ENCODE measurements around the gene ASTN2. TPM values are rescaled to one million over a fixed set of nuclear protein-coding genes. Genes with fewer than 3 reads are reported as not detected.
"Not testable (repeated sequence)": the region's sequence is repeated elsewhere in the genome, so short reads cannot be mapped to it uniquely, and the experiment has no call there.

Gene ASTN2
- total RNA-seq, 1 donor from 2014 or later, result 5.4 TPM

DNA sequence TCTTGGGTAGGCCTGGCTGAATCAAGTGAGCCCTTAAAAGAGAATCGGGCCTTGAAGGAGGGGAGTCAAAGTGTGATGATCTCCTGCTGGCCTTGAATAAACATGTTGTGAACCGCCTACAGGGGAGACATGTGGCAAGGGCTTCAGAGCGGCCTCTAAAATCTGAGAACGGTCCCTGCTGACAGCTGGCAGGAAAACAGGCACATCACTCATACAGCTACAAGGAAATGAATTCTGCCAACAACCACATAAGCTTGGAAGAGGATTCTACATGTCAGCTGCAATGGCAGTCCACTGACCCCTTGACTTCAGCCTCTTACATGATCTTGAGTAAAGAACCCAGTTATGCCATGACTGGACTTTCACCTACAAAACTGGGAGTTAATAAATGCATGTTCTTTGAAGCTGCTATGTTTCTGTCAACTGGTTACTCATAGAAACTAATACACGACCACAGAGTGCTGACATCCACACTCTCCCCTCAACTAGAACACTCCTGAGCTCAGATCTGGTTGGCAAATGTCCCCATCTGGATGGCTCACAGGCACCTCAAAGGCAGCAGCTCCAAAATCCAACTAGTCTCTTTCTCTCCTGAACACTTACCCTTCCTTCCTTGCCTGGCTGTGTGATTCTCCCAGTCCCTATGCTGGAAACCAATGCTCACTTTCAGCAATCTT, 333.1 kb downstream of the ASTN2 start:
- intact Hi-C loops (cut with micrococcal nuclease), result no loop called here

- intact Hi-C loops (cut with micrococcal nuclease), result no loop called here
Observed at GRCh38 chr9:117080765-117081390, 334.0 kb downstream of the ASTN2 start.

- intact Hi-C loops (cut with micrococcal nuclease), result no loop called here
Observed at GRCh38 chr9:117076571-117077290, 338.1 kb downstream of the ASTN2 start.

DNA sequence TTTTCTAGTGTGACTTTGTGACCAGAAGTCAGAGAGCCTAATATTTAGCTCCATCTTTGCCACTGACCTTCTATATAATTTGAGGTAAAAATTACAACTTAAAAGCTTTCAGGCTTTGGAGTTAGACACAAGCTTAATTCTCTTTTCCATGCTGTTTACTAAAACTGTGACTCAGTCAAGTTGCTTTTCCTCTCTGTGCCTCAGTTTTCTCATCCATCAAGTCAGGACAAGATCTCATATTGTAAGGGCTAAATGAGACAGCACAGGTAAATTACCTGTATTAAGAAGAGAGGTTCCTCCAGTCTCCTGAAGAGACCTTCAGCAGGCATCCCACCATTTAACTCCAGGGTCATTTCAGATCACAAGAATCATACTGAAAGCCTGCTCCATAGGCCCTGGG, 339.2 kb downstream of the ASTN2 start:
- intact Hi-C loops (cut with micrococcal nuclease), result no loop called here

DNA sequence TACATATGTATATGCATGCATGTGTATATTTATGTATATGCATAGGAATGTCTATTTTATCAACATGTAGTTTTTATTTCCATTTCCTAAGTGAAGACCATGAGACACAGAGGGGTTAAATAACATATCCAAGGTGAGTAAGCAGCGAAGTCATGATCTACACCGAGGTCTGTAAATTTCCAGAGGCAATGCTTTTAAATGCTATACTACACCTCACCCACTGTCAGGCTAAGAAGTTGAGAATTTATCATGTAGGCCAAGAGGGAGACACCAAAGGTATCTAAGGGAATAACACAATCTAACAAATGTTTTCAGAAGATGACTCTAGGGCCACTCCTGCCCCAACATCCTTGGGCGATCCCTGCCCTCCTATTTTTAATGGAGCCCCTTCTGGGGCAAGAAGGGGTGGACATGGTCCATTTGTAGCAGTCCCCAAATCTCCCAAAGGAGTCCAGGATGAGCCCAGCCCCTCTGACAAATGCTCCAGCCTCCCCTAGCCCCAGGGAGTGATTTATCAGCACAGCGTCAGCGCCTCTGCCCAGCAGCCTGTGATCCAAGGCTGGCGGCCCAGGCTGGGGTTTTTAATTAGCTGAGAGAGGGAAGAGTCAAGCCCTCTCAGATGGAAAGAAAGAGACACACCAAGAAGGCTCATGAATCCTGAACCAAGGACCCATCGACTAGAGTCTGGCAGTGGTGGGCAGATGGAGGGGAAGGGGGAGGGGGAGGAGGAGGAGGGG, 339.9 kb downstream of the ASTN2 start:
- intact Hi-C loops (cut with micrococcal nuclease), result no loop called here

- intact Hi-C loops (cut with micrococcal nuclease), result no loop called here
Observed at GRCh38 chr9:117074342-117074662, 340.6 kb downstream of the ASTN2 start.

DNA sequence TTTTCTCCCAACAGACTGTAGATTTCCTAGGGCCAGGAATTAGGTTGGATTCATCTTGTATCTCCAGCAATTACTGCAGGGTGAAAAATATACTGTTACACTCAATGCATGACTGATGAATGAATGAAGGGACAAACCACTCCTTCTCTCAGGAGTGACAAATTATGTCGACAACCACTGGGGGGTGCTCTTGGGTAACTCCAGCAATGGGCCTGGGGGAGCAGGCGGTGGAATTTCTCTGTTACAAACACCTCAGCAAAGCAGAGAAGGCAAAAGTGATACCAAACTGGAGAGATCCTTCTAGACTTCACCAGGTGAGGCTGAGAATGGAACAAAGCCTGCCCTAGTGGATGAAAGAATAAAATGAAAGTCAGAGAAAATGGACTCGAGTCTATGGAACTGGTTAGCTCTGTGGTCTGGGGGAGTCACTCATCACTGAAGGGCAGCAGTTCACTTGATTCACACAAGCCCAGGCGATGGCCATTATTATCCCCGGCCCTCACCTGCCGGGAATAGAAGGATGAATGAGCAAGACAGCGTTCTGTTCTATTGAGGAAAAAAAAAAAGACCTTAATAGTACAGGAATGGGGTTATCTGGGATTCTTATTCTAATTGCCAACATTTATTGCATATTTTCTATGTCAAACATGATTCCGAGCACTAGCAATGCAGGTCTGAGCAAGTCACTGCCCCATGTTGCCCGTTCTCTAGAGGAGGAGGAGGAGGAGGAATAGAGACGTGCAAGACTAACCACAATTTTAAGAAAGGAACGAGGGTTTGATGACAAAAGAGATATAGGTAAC, 341.1 kb downstream of the ASTN2 start:
- intact Hi-C loops (cut with micrococcal nuclease), result no loop called here

DNA sequence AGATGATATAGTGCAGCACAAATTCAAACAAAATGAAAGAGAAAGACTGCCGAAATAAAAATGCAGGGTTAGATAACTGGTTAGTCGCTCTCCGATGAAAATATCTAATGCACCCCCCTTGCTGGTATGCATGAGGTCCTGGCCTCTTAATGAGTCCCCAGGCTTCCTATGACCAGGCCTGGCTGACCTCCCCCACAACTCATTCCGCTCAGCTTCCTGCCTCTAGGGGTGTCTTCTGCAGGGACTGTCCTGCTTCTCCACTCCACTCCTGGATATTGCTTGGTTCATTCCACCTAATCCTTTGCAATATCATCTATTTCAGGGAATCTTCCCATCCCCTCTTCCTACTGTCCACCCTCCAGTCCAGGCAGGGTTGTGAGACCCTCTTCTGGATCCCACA, 341.8 kb downstream of the ASTN2 start:
- intact Hi-C loops (cut with micrococcal nuclease), result no loop called here

GRCh38 chr9:117072216-117072615, 342.6 kb downstream of the ASTN2 start:
- intact Hi-C loops (cut with micrococcal nuclease), result no loop called here

GRCh38 chr9:117071673-117072207, 343.1 kb downstream of the ASTN2 start:
- intact Hi-C loops (cut with micrococcal nuclease), result not testable (repeated sequence)

DNA sequence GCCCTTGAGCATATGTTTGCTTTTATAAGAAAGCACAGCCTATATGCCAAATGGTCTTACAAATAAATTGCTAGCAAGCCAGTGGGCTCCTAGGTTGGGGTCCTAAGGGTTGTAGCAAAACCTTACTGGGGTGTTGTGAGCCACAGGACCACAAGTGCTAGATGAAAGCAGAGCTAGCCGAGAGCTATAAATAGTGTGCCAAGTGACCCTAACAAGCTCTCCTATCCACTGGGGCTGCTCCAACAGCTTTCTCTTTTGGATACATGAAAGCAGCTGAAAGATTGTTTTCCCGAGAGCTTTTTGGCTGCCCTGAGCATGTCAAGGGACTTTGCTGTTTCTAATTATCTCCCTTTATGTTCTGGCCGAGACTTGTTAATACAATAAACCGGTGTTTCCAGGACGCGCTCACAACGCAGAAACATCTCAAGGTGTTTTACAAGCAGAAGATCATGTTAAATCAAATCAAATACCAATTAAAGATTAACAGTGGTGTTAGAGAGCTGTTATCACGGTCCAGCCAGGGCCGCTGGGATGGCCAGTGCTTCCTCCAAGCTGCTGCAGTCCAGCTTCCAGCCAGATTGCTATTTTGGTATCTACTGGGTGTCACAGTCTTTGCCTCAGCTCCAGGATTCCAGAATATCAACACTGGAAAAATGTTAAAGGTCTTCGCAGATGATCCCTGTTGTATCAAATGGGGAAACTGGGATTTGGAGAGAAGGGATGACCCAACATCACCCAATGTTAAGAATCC, 351.0 kb downstream of the ASTN2 start:
- intact Hi-C loops (cut with micrococcal nuclease), result no loop called here

DNA sequence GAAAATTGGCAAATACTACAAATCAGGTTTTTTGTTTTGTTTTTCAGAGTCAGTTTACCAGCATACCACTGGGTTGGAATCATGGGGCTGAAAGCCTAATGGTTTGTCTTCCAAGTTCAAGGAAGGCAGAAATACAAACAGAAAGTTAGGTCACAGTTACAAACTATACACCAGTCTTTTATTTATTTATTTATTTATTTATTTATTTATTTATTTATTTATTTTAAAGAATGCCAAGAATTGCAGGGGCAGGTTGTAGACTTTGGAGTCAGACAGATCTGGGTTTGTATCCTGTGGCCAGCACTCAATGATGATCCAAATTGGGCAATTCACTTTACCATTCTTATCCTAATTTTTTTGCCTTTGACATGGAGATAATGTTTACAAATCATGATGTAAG, 353.9 kb downstream of the ASTN2 start:
- intact Hi-C loops (cut with micrococcal nuclease), result no loop called here

- intact Hi-C loops (cut with micrococcal nuclease), result no loop called here
Observed at GRCh38 chr9:117050007-117050406, 364.9 kb downstream of the ASTN2 start.

GRCh38 chr9:117046666-117047327, 368.1 kb downstream of the ASTN2 start:
- intact Hi-C loops (cut with micrococcal nuclease), result no loop called here

- intact Hi-C loops (cut with micrococcal nuclease), result no loop called here
Observed at GRCh38 chr9:117044241-117044640, 370.6 kb downstream of the ASTN2 start.

DNA sequence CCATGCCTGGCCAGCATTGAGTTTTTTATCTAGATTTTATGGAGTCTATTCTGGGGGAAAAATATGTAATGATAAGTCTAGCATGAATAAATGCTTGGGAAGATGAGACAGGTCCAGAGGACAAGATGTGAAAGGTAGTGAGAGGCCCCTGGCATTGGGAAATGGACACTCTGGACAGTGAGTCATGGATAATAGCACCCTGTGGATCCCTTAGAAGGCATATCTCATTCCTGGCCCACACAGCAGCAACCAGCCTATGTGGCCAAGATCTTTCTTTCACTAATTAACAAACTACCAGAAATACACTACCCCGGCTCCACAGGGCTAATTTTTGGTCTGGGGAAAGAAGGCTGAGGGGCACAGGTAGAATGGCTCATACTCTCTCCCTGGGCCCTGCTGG, 371.7 kb downstream of the ASTN2 start:
- intact Hi-C loops (cut with micrococcal nuclease), result no loop called here

- intact Hi-C loops (cut with micrococcal nuclease), result no loop called here
Observed at GRCh38 chr9:117035546-117035945, 379.3 kb downstream of the ASTN2 start.

DNA sequence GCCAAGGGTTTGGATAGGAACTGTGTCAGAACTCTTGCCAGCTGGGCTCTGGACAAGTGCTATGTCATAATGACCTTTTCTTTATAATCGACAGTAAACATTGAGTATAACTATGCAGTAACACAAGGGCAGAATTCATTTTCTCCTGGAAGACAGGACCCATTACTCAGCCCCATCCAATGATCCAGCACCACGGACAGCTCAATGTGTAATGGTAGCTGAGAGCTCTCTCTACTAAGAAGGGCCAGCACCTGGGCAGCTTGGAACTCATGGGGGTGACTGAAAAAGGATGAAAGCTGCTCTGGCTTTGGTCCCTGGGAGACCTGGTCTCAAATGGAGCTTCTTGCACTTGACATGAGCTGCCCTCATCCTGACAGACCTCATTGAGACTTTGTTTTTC, 380.0 kb downstream of the ASTN2 start:
- intact Hi-C loops (cut with micrococcal nuclease), result no loop called here

DNA sequence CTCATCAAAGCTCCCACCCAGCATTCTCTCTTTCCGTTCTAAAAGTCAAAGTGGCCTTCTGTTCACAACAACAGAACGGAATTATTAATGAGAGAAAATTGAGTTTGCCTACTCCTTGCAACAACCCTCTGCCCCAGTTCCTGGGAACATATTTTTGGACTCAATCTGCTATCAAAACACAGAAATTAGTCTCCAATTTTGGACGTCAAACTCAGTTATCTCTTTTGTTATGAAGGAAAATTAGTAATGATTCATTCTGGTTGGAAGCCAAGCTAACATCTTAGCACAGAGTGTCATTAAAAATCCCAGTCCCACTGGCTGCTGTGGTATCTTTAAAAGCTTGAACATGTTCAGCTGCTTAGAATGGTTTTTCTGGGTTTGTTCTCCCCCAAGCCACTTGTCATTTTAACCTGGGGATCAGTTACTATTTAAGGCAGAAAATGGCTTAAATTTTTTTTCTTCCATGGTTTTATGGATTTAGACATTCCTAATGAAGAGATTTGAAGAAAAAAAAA, 384.5 kb downstream of the ASTN2 start:
- intact Hi-C loops (cut with micrococcal nuclease), result no loop called here

GRCh38 chr9:117029341-117029740, 385.5 kb downstream of the ASTN2 start:
- intact Hi-C loops (cut with micrococcal nuclease), result no loop called here
